ENCODE data around the gene NAA10. TPM values are rescaled to one million over a fixed set of nuclear protein-coding genes. Genes with fewer than 3 reads are reported as not detected.
A peak's percentile ranks its signal among the peaks of the same experiment; 100 is the strongest.

Gene NAA10
- total and polyA plus RNA-seq, 2 of the 13 experiments (the other 11 are each of a cell fraction or from before 2014, with no cell fraction given): 49.2 to 51.7 TPM

DNA sequence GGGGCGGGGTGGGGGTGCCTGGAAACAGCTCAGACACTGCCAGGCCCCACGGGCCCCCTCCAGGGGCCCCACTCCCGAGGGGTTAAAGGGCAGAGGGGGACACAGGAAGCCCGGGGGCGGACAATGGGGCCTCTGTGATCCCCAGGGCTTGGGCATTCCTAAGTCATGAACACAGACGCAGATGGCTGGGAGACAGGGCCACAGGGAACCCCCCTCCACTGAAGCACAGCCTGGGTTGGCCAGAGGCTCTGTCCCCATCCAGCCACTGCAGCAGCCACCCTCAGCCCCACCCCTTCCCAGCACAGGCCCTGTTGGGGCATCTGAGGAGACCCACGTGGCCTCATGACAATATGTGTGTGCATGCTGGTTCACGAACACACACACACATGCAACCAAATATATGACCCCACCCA is 52.7 kb downstream of the NAA10 start (continued):
- TF ChIP-seq, protein P1, sequence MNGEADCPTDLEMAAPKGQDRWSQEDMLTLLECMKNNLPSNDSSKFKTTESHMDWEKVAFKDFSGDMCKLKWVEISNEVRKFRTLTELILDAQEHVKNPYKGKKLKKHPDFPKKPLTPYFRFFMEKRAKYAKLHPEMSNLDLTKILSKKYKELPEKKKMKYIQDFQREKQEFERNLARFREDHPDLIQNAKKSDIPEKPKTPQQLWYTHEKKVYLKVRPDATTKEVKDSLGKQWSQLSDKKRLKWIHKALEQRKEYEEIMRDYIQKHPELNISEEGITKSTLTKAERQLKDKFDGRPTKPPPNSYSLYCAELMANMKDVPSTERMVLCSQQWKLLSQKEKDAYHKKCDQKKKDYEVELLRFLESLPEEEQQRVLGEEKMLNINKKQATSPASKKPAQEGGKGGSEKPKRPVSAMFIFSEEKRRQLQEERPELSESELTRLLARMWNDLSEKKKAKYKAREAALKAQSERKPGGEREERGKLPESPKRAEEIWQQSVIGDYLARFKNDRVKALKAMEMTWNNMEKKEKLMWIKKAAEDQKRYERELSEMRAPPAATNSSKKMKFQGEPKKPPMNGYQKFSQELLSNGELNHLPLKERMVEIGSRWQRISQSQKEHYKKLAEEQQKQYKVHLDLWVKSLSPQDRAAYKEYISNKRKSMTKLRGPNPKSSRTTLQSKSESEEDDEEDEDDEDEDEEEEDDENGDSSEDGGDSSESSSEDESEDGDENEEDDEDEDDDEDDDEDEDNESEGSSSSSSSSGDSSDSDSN (CRISPR knock-in tag; IDR thresholded peaks at IDR 0.05): 0 out of 2 replicates have a peak, but pooled peaks have one; percentile 35
- TF ChIP-seq FOSL2 (CRISPR knock-in tag; IDR thresholded peaks at IDR 0.05) (peak; percentile 53; the same call in 1 of the 2 replicates), PCBP1 (IDR thresholded peaks at IDR 0.05; ENCODE audit: borderline replicate concordance, low read depth, low read length) (0 out of 2 replicates have a peak, but pooled peaks have one; percentile 78), ISL2 (CRISPR knock-in tag; IDR thresholded peaks at IDR 0.05) (0 out of 2 replicates have a peak, but pooled peaks have one; percentile 24), TAF1 (CRISPR knock-in tag; IDR thresholded peaks at IDR 0.05) (no peak), ZNF335 (CRISPR knock-in tag; IDR thresholded peaks at IDR 0.05) (no peak), POLR2G (IDR thresholded peaks at IDR 0.05; ENCODE audit: low read depth, low read length) (peak; percentile 8; the same call in 1 of the 2 replicates), TBX2 (CRISPR knock-in tag; IDR thresholded peaks at IDR 0.05; ENCODE audit: borderline replicate concordance) (peak; percentile 43; the same call in 1 of the 2 replicates), TEAD3 (CRISPR knock-in tag; optimal IDR thresholded peaks at IDR 0.05; ENCODE audit: borderline replicate concordance) (peak; percentile 27)
- TF ChIP-seq, protein P2, sequence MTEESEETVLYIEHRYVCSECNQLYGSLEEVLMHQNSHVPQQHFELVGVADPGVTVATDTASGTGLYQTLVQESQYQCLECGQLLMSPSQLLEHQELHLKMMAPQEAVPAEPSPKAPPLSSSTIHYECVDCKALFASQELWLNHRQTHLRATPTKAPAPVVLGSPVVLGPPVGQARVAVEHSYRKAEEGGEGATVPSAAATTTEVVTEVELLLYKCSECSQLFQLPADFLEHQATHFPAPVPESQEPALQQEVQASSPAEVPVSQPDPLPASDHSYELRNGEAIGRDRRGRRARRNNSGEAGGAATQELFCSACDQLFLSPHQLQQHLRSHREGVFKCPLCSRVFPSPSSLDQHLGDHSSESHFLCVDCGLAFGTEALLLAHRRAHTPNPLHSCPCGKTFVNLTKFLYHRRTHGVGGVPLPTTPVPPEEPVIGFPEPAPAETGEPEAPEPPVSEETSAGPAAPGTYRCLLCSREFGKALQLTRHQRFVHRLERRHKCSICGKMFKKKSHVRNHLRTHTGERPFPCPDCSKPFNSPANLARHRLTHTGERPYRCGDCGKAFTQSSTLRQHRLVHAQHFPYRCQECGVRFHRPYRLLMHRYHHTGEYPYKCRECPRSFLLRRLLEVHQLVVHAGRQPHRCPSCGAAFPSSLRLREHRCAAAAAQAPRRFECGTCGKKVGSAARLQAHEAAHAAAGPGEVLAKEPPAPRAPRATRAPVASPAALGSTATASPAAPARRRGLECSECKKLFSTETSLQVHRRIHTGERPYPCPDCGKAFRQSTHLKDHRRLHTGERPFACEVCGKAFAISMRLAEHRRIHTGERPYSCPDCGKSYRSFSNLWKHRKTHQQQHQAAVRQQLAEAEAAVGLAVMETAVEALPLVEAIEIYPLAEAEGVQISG (CRISPR knock-in tag; IDR thresholded peaks at IDR 0.05): 0 out of 2 replicates have a peak, but pooled peaks have one; percentile 23
- TF ChIP-seq, protein P3, sequence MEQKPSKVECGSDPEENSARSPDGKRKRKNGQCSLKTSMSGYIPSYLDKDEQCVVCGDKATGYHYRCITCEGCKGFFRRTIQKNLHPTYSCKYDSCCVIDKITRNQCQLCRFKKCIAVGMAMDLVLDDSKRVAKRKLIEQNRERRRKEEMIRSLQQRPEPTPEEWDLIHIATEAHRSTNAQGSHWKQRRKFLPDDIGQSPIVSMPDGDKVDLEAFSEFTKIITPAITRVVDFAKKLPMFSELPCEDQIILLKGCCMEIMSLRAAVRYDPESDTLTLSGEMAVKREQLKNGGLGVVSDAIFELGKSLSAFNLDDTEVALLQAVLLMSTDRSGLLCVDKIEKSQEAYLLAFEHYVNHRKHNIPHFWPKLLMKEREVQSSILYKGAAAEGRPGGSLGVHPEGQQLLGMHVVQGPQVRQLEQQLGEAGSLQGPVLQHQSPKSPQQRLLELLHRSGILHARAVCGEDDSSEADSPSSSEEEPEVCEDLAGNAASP (CRISPR knock-in tag; IDR thresholded peaks at IDR 0.05; ENCODE audit: borderline replicate concordance): peak; percentile 79; the same call in 1 of the 2 replicates
- TF ChIP-seq, protein P4, sequence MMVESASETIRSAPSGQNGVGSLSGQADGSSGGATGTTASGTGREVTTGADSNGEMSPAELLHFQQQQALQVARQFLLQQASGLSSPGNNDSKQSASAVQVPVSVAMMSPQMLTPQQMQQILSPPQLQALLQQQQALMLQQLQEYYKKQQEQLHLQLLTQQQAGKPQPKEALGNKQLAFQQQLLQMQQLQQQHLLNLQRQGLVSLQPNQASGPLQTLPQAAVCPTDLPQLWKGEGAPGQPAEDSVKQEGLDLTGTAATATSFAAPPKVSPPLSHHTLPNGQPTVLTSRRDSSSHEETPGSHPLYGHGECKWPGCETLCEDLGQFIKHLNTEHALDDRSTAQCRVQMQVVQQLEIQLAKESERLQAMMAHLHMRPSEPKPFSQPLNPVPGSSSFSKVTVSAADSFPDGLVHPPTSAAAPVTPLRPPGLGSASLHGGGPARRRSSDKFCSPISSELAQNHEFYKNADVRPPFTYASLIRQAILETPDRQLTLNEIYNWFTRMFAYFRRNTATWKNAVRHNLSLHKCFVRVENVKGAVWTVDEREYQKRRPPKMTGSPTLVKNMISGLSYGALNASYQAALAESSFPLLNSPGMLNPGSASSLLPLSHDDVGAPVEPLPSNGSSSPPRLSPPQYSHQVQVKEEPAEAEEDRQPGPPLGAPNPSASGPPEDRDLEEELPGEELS (CRISPR knock-in tag; IDR thresholded peaks at IDR 0.05): peak; percentile 43; the same call in 1 of the 2 replicates
- TF ChIP-seq, protein P5, sequence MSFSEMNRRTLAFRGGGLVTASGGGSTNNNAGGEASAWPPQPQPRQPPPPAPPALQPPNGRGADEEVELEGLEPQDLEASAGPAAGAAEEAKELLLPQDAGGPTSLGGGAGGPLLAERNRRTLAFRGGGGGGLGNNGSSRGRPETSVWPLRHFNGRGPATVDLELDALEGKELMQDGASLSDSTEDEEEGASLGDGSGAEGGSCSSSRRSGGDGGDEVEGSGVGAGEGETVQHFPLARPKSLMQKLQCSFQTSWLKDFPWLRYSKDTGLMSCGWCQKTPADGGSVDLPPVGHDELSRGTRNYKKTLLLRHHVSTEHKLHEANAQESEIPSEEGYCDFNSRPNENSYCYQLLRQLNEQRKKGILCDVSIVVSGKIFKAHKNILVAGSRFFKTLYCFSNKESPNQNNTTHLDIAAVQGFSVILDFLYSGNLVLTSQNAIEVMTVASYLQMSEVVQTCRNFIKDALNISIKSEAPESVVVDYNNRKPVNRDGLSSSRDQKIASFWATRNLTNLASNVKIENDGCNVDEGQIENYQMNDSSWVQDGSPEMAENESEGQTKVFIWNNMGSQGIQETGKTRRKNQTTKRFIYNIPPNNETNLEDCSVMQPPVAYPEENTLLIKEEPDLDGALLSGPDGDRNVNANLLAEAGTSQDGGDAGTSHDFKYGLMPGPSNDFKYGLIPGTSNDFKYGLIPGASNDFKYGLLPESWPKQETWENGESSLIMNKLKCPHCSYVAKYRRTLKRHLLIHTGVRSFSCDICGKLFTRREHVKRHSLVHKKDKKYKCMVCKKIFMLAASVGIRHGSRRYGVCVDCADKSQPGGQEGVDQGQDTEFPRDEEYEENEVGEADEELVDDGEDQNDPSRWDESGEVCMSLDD (CRISPR knock-in tag; IDR thresholded peaks at IDR 0.05; ENCODE audit: borderline replicate concordance): peak; percentile 89; the same call in 1 of the 2 replicates
- TF ChIP-seq, protein P6, sequence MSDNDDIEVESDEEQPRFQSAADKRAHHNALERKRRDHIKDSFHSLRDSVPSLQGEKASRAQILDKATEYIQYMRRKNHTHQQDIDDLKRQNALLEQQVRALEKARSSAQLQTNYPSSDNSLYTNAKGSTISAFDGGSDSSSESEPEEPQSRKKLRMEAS (IDR thresholded peaks at IDR 0.05): peak; percentile 61; the same call in 1 of the 2 replicates
- TF ChIP-seq, protein P7, sequence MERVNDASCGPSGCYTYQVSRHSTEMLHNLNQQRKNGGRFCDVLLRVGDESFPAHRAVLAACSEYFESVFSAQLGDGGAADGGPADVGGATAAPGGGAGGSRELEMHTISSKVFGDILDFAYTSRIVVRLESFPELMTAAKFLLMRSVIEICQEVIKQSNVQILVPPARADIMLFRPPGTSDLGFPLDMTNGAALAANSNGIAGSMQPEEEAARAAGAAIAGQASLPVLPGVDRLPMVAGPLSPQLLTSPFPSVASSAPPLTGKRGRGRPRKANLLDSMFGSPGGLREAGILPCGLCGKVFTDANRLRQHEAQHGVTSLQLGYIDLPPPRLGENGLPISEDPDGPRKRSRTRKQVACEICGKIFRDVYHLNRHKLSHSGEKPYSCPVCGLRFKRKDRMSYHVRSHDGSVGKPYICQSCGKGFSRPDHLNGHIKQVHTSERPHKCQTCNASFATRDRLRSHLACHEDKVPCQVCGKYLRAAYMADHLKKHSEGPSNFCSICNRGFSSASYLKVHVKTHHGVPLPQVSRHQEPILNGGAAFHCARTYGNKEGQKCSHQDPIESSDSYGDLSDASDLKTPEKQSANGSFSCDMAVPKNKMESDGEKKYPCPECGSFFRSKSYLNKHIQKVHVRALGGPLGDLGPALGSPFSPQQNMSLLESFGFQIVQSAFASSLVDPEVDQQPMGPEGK (CRISPR knock-in tag; IDR thresholded peaks at IDR 0.05): peak; percentile 90
